ENCODE data around the gene ATG2A.

- TF ChIP-seq CTCF (IDR thresholded peaks at IDR 0.05; ENCODE audit: insufficient read depth, low read length) (no peak), SPI1 (IDR thresholded peaks at IDR 0.05; ENCODE audit: borderline replicate concordance, low read depth) (no peak), REST (IDR thresholded peaks at IDR 0.05; ENCODE audit: insufficient replicate concordance, low read depth) (no peak), POLR2AphosphoS5 (IDR thresholded peaks at IDR 0.05; ENCODE audit: low read depth) (no peak), GABPA (IDR thresholded peaks at IDR 0.05; ENCODE audit: low read depth) (no peak)
These were observed 20.5 kb downstream of the ATG2A start for GRCh38 chr11:64896448-64897022.

Measured in HL-60 (cell line).